Measurements from ENCODE around the gene PLEKHA1. TPM values are rescaled to one million over a fixed set of nuclear protein-coding genes. Genes with fewer than 3 reads are reported as not detected.

The PLEKHA1 gene
- total RNA-seq, 1 donor from 2014 or later, result 7.8 TPM

DNA sequence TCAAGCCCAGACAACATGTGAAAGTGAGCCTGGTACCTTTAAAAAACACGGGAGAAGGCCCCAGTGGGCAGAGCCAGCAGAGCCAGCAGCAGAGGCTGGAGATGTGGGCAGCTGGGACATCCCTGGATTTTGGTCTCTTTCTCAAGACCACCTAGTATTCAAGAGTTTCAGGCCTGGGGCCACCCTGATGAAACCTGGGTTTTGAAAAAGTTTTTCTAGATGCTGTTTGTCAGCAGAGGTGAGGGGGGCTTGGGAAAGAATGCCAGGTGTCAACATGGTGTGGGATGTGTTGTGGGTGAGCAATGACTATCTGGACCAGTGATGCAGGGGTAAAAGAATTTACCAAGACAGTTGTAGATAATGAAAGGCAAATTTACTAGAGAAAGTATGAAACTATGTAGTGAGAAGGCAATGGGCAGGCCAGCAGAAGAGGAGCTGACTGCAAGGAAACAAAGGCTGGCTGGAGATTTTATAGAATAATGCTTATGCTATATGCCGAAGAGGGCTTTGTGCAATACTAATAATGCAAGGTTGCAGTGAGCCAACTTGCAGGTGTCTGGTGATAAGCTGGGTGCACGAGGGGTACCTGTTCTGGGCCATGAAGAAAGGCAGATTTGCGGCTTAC lies 28.1 kb upstream of the PLEKHA1 start:
- intact Hi-C loops (cut with micrococcal nuclease), result no loop called here

DNA sequence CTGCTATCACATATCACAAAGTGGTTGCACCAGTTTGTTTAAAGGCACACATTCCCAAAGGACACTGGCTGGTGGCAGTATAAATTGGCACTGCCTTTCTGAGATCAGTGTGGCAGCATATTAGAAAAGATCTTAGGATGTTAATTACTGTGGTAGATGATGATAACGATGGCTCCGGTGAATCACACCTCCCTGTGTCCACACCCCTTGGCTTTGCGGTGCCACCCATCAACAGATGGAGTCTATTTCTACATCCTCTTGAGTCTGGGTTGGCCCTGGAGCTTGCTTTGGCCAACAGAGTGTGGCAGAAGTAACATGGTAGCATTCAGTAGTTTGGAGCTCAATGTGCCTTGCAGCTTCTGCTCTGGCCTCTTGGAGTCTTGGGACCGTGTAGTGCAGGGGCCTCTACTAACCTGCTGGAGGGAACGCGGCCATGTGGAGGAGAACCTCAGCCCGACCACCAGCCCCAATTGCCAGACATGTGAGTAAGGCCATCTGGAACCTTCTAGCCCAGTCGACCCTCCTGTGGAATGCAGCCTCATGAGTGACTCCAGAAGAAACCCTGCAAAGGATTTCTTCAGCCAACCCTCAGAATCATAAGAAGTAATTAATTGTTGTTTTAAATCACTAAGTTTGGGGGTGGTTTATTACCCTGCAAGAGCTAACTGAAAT lies 27.2 kb upstream of the PLEKHA1 start:
- intact Hi-C loops (cut with micrococcal nuclease), result no loop called here

DNA sequence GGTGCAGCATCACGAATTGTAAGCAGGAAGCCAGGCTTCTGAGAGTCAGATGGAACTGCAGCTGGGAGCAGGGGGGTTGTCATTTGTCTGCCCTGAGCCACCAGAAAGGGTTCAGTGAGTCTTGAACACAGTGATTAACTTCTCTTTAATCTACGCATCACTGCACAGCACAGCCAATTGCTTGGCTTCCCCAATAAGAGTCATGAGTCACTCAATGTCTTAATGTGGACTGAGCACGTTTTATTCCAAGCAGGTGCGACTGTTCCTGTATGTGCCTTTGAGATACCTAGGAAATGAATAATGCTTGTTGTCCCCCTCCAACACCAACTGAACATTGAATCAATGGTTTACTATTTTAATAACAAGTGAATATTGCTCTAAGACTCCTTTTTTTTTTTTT lies 26.0 kb upstream of the PLEKHA1 start:
- intact Hi-C loops (cut with micrococcal nuclease), result no loop called here

DNA sequence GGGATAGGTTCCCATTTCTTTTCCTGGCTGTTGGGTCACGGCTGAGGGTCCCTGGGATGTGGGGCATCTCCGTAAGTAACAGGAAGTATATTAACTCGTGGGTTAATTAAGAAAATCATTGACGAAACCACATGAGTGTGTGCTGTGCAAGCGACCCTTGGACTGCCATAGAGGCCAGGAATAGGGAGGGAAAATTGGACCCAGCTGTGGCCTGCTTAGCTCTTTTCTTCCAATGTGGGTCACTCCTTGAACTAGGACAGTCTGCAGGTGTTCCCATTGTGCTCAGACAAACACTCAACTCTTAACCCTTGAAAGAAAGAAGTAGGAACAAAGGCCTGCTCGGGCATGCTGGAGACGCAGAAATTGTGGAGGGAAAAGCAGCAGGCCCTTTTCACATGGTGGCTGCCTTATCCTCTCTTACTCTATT lies 25.6 kb upstream of the PLEKHA1 start:
- intact Hi-C loops (cut with micrococcal nuclease), result no loop called here

DNA sequence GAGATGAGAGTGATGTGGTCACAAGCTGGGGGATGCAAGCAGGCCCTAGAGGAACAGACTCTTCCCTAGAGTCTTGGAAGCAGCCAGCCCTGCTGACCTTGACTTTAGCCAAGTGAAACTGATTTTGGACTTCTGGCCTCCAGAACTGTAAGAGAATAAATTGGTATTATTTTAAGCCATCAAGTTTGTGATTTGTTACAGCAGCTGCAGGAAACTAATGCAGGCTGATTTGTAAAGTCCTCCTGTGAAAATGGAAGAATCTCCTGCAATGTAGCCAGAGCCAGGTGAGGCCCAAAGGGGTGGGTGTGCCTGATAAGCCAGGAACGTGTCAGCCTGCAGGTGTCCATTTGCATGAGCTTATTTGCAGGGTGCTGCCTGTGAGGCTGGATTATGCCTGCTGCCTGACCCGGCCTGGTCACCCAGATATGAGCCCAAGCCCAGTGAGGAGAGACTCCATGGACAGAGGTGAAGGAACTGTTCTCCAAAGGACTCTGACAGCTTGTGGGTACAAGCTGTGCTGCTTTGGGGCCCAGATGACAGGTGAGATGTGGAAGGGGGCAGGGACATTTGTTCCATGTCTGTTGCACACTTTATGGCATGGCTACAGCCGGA lies 24.6 kb upstream of the PLEKHA1 start:
- intact Hi-C loops (cut with micrococcal nuclease), result no loop called here

DNA sequence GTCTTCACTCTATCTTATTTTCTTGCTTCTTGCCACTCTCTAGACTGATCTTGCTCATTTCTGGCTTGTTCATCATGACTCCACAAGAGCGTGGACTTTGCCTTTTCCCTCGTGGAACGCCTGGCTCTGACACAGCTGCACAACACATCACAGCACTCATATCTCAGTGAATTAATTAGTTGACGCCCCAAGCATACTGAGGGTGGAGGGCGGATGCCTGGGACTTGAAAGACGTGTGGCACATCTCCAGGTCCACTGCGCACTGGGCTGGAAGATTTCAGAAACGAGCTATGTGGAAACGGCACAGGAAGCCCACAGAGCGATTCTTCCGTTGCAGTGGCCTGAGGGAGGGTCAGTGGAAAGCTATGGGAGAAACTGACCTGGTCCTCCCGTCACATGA lies 23.6 kb upstream of the PLEKHA1 start:
- intact Hi-C loops (cut with micrococcal nuclease), result no loop called here

DNA sequence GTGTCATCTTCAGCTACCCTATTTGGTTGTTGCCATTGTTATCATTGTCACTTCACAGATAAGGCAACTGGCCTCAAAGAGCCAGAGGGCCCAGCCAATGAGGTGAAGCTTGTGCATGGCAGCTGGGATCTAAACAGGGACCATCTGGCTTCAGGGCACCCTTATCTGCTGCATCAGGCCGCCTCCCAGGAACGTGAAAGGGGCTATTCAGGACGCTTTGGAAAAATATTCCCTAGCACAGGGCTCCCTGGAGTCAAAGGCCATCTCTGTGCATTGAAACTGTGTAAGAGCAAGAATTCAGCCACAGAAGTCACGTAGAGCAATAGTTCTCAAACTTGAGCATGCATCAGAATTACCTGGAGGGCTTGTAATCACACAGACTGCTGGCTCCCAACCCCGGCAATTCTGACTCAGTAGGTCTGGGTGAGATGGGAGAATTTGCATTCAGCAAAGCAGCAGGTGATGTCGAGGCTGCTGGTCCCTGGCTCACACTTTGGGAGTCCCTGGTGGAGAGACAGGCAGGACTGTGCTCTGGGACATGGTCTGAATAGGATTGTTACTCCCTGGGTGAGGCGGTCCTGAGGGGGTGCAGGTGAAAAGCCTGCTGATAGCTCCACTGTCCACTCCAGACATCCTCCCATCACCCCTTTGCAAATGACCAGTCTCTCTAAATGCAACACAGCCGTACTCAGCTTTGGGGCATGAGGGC lies 21.5 kb upstream of the PLEKHA1 start:
- intact Hi-C loops (cut with micrococcal nuclease), result no loop called here

DNA sequence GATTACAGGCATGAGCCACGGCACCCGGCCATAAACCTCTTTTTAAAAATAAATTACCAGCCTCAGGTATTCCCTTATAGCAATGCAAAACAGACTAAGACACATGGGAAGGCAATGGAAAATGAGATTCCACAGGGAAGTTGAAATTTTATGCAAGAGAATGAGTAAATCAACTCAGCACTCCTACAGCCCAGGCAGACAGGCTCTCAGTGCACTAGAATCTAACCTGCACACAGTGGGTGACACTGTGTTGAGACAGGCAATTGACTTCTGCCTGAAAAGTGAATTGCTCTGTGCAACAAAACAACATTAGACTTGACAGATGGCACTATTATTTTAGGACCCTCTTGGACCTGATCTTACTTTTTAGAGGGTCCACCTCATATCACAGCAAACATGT lies 20.1 kb upstream of the PLEKHA1 start:
- intact Hi-C loops (cut with micrococcal nuclease), result no loop called here

DNA sequence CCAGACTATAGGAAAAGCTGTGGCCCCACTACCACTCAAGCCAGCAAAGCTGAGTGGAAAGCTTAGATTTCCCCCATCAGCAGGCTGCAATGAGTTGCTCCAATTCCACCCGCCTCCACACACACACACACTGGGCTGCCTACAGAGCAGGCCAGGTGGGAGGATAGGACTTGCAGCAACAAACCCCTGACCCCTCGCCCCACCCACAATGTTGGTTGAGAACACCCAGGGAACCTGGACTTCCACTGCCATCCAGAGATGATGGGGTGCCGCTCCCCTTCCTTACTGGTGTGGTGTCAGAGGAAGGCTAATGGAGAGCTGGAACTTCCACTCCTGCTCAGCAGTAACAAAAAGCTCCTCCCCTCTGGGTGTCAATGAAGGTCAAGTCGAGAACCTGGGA lies 16.8 kb upstream of the PLEKHA1 start:
- intact Hi-C loops (cut with micrococcal nuclease), result no loop called here

DNA sequence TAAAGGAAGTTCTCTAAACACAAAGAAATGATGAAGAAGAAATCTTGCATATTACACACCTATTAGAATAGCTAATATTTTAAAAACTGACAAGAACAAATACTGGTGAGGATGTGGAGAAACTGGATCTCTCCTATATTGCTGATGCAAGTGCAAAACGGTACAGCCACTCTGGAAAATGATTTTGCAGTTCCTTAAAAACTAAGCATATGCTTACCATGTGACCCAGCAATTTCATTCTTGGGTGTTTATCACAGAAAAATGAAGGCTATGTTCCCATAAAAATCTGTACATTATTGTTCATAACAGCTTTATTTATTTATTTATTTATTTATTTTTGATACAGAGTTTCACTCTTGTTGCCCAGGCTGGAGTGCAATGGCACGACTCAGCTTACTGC lies 14.9 kb upstream of the PLEKHA1 start:
- intact Hi-C loops (cut with micrococcal nuclease), result no loop called here

DNA sequence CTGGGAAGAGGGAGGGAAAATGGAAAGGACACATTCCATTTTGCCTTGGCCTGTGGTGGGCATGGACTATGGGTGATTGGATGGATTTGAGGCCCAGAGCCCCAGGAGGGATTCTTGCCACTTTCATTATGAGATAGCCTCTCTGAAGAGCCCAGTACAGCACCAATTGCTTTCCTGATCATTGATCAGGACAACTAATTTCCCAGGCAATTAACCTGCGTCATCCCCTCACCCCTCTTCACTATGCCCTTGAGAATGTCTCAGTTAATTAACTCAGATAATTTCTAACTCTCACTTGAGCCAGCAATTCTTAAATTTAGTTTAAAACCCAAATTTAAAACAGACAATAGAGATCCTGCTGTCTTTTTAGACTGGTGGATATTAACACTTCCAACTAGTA lies 13.5 kb upstream of the PLEKHA1 start:
- intact Hi-C loops (cut with micrococcal nuclease), result no loop called here

DNA sequence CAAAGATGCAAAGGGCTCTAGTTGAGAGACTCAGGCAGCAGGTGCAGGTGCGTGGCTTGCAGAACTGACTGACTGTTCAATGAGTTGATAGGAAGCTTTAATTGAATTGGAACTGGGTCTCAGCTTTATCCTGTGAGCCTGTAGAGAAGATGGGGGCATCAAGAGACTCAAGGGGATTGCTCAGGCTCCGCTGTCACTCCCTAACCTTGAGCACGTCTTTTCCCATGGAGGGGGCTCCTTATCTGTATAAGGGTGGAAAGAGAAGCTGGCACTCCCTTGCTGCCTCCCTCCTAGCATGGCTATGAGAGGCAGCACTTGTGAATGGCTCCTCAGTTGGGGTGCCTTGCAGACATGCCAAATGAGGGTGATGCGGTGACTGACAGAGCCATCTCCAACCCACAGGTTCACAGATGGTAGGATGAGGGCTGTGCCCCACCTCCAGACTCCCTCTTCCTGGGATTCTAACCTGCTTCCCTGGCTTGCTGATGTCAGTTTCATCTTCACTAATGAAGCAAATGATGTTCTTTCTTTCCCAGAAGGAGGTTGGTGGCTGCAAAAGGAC lies 12.4 kb upstream of the PLEKHA1 start:
- intact Hi-C loops (cut with micrococcal nuclease), result no loop called here

DNA sequence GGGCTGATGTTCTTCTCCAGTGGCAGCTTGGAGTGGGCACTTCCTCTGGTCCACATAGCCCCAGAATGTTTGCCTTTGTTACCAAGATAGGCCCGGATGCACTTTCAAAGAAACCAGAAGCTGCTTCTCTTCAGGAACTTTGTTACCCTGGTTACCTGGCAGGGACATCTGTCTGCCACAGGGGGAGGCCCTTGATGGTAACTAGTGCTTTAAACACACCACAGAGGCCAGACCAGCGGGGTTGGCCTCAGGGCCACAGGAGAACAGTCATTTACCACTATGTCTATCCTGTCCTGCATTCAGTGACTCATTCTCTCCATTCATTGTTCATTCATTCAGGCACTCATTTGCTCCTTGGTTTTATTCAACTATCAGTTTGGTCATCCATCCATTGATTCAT lies 11.9 kb upstream of the PLEKHA1 start:
- intact Hi-C loops (cut with micrococcal nuclease), result no loop called here

DNA sequence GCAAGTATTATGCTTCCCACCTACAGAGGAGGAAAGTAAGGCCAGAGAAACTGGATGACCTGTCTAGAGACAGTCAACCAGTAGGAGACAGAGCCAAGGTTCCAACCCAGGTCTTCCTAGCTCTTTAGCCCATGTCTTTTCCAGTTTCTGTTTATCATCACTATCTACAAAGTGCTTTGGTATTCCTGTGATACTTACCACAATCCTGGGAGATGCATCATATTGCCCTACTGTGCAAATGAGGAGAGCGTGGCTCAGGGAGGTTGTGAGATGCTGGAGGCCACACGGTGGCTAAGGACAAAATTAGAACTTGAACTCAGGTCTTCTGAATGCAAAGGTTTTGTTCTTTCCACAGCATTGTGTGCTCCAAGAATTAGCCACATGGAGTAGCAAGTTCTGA lies 11.2 kb upstream of the PLEKHA1 start:
- intact Hi-C loops (cut with micrococcal nuclease), result no loop called here

DNA sequence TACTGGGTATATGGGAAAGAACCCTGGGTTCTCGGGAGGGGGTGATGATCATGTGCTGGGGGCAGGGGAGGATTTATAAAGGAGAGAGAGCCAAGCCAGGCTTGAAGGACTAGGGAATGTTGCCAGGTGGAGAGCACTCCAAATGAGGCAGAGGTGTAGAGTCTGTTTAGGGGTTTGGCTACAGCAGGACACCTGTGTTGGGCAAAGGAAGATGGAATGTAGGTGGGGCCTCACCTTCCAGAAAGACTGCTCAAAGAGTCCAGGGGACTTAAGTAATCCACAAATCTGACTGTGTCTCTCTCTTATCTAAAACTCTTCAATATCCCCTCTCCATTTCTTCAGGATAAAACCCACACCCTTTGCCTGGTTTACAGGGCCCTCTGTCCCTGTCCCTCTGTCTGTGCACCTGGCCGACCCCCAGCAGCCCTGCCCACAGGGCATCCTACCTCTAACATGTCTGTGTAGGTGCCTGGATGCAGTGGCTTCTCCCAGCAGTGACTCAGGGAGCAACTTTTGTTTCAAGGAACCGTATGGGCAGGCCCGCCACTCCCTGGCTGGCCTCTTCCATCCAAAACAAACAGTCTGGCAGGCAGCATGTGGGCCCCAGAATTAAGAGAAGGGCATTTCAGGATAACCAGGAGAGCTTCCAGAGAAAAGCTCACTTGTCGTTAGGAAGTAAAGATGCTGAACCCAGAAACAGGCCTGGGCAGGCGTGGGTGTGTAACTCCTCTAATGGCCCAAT lies 10.6 kb upstream of the PLEKHA1 start:
- intact Hi-C loops (cut with micrococcal nuclease), result no loop called here

DNA sequence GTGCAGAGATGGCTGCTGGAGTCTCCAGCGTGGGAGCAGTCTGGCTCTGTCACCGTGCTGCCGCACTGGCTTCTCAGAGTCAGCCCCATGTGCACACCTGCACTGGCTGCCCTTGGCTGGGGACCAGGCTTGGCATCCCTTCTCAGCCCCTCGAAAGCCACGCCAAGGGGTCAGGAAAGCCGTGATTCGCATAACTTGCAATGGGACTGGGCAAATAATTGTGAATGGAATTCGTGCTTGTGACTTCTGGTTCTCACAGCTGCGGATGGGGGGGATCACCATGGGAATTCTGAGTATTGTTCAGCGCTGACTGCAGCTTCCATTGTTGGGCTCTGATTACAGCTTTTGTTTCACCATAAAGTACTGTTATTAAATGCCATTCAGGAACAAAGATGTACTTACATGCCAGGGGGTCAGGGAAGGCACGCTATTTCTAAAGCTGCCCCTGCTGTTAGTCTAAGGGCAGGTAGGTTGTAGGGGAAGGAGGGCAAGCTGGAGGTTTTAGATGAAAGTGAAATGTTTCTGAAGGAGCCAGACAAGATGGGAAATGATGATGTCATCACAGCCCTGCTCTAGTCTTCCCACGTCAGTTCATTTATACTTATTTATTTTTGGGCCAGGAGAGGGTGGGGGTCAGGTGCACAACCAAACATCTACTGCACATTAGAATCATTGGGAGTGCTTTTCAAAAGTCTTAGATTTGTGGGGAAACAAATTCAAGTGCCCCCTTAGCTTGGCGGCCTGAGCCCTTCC lies 5.8 kb upstream of the PLEKHA1 start:
- intact Hi-C loops (cut with micrococcal nuclease), result no loop called here

DNA sequence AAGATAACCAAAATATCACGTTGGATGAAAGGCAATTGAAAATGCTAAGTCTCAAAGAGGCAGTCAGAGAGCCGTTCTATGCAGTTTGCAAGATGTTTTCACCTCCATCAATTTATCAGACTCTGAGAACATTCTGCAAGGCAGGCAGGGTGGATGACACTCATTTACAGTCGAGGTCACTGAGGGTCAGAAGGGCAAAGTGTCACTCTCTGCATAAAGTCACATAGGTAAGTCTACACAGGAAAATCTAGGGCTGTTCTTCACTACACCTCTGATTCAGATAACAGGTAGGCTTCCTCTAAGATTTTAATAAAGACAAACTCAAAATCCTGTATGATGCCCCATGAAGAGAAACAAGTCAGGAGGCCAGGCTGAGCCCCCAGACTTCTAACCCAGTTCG lies 1.4 kb upstream of the PLEKHA1 start:
- intact Hi-C loops (cut with micrococcal nuclease), result loop anchor here (5.0 to 10.0 kb wide), 4 partner anchors 446 to 1852 kb away; partner anchors contain the start of genes ATE1, C10orf88 and FAM24B

DNA sequence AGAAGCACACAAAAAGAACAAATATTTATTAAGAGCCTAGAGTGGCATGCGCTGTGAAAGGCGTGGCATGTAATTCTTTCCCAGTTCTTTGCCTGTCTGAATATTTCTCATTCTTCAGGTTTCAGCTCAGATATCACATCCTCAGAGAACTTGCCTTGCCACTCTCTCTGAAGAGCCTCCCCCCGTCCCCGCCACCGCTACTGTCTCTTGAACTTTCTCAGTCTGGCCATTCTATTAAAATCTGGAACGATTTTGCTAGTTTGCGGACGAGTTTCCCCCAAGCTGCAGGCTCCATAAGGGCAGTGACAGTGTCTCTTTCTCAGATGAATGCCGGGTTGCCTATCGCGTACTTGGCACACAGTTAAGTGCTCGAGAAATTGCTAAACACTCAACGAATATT lies 787 bp upstream of the PLEKHA1 start:
- intact Hi-C loops (cut with micrococcal nuclease), result loop anchor here (1.0 to 10.0 kb wide), 8 partner anchors 31 to 1851 kb away; partner anchors contain the start of genes ATE1, C10orf88, FAM24B and PSTK

DNA sequence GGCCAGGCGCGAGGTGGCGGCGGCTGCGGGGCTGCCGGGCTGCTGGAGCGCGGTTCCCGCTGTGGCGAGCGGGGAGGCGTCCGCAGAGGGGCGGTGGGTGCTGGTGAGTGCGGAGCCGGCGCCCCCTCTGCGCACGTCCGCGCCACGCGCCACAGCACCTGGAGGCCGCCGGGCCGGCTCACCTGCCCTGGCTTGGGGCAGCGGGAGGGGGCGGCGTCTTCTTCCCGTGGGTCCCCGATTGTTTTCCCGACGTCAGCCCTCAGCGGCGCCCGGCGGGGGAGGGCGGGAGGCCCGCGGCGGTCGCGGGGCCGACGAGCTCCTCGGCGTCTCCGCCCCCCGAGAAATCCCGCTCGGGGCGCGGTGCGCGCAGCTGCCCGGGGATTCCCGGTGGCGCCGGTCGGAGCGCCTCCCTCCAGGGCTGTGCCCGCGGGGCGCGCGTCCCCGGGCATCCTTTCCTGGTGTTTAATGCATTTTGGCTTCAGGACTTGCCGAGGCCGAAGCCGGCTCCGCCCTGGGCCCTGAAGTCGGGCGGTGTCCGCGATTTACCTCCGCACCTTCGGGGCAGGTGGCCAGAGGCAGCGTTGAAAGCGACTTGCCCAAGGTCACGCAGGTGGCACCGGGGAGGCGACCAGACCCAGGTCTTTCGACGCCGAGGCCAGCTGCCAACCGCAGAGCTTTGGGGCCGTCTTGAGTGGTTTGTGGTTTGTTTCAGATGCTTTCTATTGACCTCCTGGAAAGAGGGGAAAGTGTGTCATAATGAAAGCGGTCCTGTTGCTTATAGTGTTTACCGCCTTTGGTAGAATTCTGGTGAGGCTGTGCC lies 561 bp downstream of the PLEKHA1 start:
- intact Hi-C loops (cut with micrococcal nuclease), result loop anchor here (1.0 to 10.0 kb wide), 8 partner anchors 33 to 1850 kb away; partner anchors contain the start of genes ATE1, C10orf88, FAM24B and PSTK
